Neural cell (in vitro differentiated cells): Measurements from ENCODE around the gene CDKAL1. TPM values are rescaled to one million over a fixed set of nuclear protein-coding genes. Genes with fewer than 3 reads are reported as not detected.

Experiments
- H2AFZ ChIP-seq: fragments of 200-600, 300-800 bp; sonication (generic), shearing (Covaris generic); 2 replicates; pipeline ENCODE4 v1.6.0; 2014; ENCODE audit warnings: low read depth, mild to moderate bottlenecking, antibody characterized with exemption, low read length, moderate library complexity
- H3F3A ChIP-seq: fragments of 200-600 bp; shearing (Covaris generic); 2 replicates; pipeline ENCODE4 v1.6.1; 2016; ENCODE audit warnings: mild to moderate bottlenecking, moderate library complexity, mixed read lengths, antibody characterized with exemption, low read length; ENCODE audit not compliant: insufficient read depth, poor library complexity, severe bottlenecking
- H3K27ac ChIP-seq: fragments of 200-600, 300-800 bp; sonication (generic), shearing (Covaris generic); 2 replicates; pipeline ENCODE4 v1.5.1; 2014; ENCODE audit warnings: mild to moderate bottlenecking, low read length, moderate library complexity
- H3K27me3 ChIP-seq: fragments of 300-800, 200-600 bp; sonication (generic), shearing (Covaris generic); 2 replicates; pipeline ENCODE4 v1.6.0; 2014; ENCODE audit warnings: mild to moderate bottlenecking, low read depth, low read length, moderate library complexity; ENCODE audit not compliant: insufficient read depth
- H3K36me3 ChIP-seq: fragments of 300-800, 200-600 bp; sonication (generic), shearing (Covaris generic); 2 replicates; pipeline ENCODE4 v1.5.1; 2014; ENCODE audit warnings: mild to moderate bottlenecking, antibody characterized with exemption, low read length, moderate library complexity; ENCODE audit not compliant: insufficient read depth
- H3K4me2 ChIP-seq: fragments of 300-800, 200-600 bp; sonication (generic), shearing (Covaris generic); 2 replicates; pipeline ENCODE4 v1.6.0; 2014; ENCODE audit warnings: mild to moderate bottlenecking, low read length
- H3K4me3 ChIP-seq: fragments of 300-800, 200-600 bp; sonication (generic), shearing (Covaris generic); 2 replicates; pipeline ENCODE4 v1.5.1; 2014; ENCODE audit warnings: mild to moderate bottlenecking, low read length, moderate library complexity
- H3K79me2 ChIP-seq: fragments of 200-600 bp; shearing (Covaris generic); replicated peaks from 2 replicates; pipeline ENCODE4 v1.6.0; 2014; ENCODE audit warnings: mild to moderate bottlenecking, low read length, moderate library complexity; ENCODE audit not compliant: insufficient read depth
- H3K9ac ChIP-seq: fragments of 300-800, 200-600 bp; sonication (generic), shearing (Covaris generic); 2 replicates; pipeline ENCODE4 v1.6.1; 2016; ENCODE audit warnings: mild to moderate bottlenecking, low read length, mixed read lengths
- H3K9me2 ChIP-seq: fragments of 200-600 bp; shearing (Covaris generic); 2 replicates; pipeline ENCODE4 v1.6.1; 2016; ENCODE audit warnings: mild to moderate bottlenecking, low read length, mixed read lengths; ENCODE audit not compliant: insufficient read depth
- H3K9me3 ChIP-seq: fragments of 200-600, 300-800 bp; sonication (generic), shearing (Covaris generic); 2 replicates; pipeline ENCODE4 v1.6.1; 2016; ENCODE audit warnings: mild to moderate bottlenecking, mixed run types, low read length, moderate library complexity, mixed read lengths
- H4K20me1 ChIP-seq: fragments of 200-600 bp; shearing (Covaris generic); 2 replicates; pipeline ENCODE4 v1.6.1; 2016; ENCODE audit warnings: mild to moderate bottlenecking, mixed run types; ENCODE audit not compliant: insufficient read depth
- EP300 ChIP-seq: fragments of 450-650 bp; conservative IDR thresholded peaks from 2 replicates; pipeline ENCODE4 v1.6.1; 2014; ENCODE audit warnings: antibody characterized with exemption, mild to moderate bottlenecking, moderate library complexity; ENCODE audit not compliant: poor library complexity, severe bottlenecking
- EZH2 ChIP-seq: fragments of 200-600, 300-800 bp; shearing (Covaris generic), sonication (generic); IDR thresholded peaks from 2 replicates; pipeline ENCODE4 v1.6.1; 2014; ENCODE audit warnings: antibody characterized with exemption, low read length, borderline replicate concordance, mild to moderate bottlenecking; ENCODE audit not compliant: insufficient read depth, poor library complexity, severe bottlenecking
- MXI1 ChIP-seq: fragments of 450-650 bp; conservative IDR thresholded peaks from 2 replicates; pipeline ENCODE4 v1.6.1; 2014; ENCODE audit warnings: antibody characterized with exemption, mild to moderate bottlenecking; ENCODE audit not compliant: poor library complexity, severe bottlenecking
- POLR2AphosphoS5 ChIP-seq: IDR thresholded peaks from 2 replicates; pipeline ENCODE4 v1.6.1; 2012
- RAD21 ChIP-seq: fragments of 450-650 bp; conservative IDR thresholded peaks from 2 replicates; pipeline ENCODE4 v1.6.1; 2014; ENCODE audit warnings: antibody characterized with exemption, mild to moderate bottlenecking, moderate library complexity
- SMC3 ChIP-seq: fragments of 450-650 bp; conservative IDR thresholded peaks from 2 replicates; pipeline ENCODE4 v1.6.1; 2014; ENCODE audit warnings: antibody characterized with exemption, mild to moderate bottlenecking, moderate library complexity; ENCODE audit not compliant: poor library complexity
- TAF1 ChIP-seq: IDR thresholded peaks from 2 replicates; pipeline ENCODE4 v1.6.1; 2012; ENCODE audit warnings: low read depth
- polyA plus RNA-seq: library from polyadenylated mRNA; depleted of rRNA; stranded (reverse); fragments of >200 nt; gene quantifications from 2 replicates; pipeline ENCODE4 v1.2.3, GENCODE V29; 2014
- TF ChIP-seq, protein P1 (sequence below): fragments of 450-650 bp; IDR thresholded peaks from 2 replicates; pipeline ENCODE4 v1.5.1; 2014; ENCODE audit warnings: antibody characterized with exemption, mild to moderate bottlenecking, moderate library complexity; ENCODE audit not compliant: poor library complexity, severe bottlenecking
- TF ChIP-seq, protein P2 (sequence below): IDR thresholded peaks from 2 replicates; pipeline ENCODE4 v1.6.1; 2012; ENCODE audit warnings: borderline replicate concordance

CDKAL1 gene
- polyA plus RNA-seq, 1 donor from 2014 or later: 10.7 TPM

GRCh38 chr6:20777801-20778200, 243.5 kb downstream of the CDKAL1 start:
- Histone ChIP-seq H3K27ac (no peak overlapping the region), H3K9me2 (no peaks in the 10 kb centered on the region), H3K79me2 (no peaks in the 10 kb centered on the region), H4K20me1 (no peaks in the 10 kb centered on the region), H3K27me3 (no peaks in the 10 kb centered on the region), H3K4me2 (no peak overlapping the region), H3K9ac (no peak overlapping the region), H3K9me3 (no peaks in the 10 kb centered on the region), H3K36me3 (no peaks in the 10 kb centered on the region), H3F3A (no peaks in the 10 kb centered on the region), H3K4me3 (no peak overlapping the region), H2AFZ (no peak overlapping the region)
- TF ChIP-seq SMC3 (no peak), RAD21 (no peak), MXI1 (no peak)

GRCh38 chr6:20778459-20778858, 244.2 kb downstream of the CDKAL1 start:
- H3K27me3 ChIP-seq: no peaks in the 10 kb centered on the region
- H2AFZ ChIP-seq: no peak overlapping the region
- no peaks in the 10 kb centered on the region for H3K9me2 ChIP-seq
- H3K79me2 ChIP-seq: no peaks in the 10 kb centered on the region
- H3K36me3 ChIP-seq: no peaks in the 10 kb centered on the region
- H3K27ac ChIP-seq: no peak overlapping the region
- no peak overlapping the region for H3K9ac ChIP-seq
- H3K4me3 ChIP-seq: no peak overlapping the region
- H3K4me2 ChIP-seq: no peak overlapping the region
- no peaks in the 10 kb centered on the region for H3K9me3 ChIP-seq
- TF ChIP-seq SMC3 (no peak), TAF1 (no peak), EZH2 (no peak), MXI1 (no peak)
- TF ChIP-seq, protein P1, sequence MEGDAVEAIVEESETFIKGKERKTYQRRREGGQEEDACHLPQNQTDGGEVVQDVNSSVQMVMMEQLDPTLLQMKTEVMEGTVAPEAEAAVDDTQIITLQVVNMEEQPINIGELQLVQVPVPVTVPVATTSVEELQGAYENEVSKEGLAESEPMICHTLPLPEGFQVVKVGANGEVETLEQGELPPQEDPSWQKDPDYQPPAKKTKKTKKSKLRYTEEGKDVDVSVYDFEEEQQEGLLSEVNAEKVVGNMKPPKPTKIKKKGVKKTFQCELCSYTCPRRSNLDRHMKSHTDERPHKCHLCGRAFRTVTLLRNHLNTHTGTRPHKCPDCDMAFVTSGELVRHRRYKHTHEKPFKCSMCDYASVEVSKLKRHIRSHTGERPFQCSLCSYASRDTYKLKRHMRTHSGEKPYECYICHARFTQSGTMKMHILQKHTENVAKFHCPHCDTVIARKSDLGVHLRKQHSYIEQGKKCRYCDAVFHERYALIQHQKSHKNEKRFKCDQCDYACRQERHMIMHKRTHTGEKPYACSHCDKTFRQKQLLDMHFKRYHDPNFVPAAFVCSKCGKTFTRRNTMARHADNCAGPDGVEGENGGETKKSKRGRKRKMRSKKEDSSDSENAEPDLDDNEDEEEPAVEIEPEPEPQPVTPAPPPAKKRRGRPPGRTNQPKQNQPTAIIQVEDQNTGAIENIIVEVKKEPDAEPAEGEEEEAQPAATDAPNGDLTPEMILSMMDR: no peak
- no peaks in the 10 kb centered on the region for H4K20me1 ChIP-seq
- H3F3A ChIP-seq: no peaks in the 10 kb centered on the region

DNA sequence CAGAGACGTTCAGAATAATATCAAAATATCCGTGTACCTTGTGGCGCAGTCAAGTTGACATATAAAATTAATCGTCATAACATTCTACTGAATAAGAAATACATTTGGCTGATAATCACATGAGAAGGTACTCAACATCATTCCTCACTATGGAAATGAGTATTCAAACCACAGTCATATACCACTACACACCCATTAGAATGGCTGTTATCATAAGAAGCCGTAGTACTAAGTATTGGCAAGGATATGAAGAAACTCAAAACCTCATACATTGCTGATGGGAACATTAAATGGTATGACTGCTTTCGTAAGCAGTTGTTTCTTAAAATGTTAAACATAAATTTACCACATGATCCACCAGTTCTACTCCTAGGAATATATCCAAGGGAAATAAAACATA, 244.7 kb downstream of the CDKAL1 start:
- TF ChIP-seq RAD21 (no peak), TAF1 (no peak), MXI1 (no peak), SMC3 (no peak), EP300 (no peak), EZH2 (no peak), POLR2AphosphoS5 (no peak)
- TF ChIP-seq, protein P1: no peak
- TF ChIP-seq, protein P2, sequence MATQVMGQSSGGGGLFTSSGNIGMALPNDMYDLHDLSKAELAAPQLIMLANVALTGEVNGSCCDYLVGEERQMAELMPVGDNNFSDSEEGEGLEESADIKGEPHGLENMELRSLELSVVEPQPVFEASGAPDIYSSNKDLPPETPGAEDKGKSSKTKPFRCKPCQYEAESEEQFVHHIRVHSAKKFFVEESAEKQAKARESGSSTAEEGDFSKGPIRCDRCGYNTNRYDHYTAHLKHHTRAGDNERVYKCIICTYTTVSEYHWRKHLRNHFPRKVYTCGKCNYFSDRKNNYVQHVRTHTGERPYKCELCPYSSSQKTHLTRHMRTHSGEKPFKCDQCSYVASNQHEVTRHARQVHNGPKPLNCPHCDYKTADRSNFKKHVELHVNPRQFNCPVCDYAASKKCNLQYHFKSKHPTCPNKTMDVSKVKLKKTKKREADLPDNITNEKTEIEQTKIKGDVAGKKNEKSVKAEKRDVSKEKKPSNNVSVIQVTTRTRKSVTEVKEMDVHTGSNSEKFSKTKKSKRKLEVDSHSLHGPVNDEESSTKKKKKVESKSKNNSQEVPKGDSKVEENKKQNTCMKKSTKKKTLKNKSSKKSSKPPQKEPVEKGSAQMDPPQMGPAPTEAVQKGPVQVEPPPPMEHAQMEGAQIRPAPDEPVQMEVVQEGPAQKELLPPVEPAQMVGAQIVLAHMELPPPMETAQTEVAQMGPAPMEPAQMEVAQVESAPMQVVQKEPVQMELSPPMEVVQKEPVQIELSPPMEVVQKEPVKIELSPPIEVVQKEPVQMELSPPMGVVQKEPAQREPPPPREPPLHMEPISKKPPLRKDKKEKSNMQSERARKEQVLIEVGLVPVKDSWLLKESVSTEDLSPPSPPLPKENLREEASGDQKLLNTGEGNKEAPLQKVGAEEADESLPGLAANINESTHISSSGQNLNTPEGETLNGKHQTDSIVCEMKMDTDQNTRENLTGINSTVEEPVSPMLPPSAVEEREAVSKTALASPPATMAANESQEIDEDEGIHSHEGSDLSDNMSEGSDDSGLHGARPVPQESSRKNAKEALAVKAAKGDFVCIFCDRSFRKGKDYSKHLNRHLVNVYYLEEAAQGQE: no peak
- no peak overlapping the region for H3K4me2 ChIP-seq
- H3K27me3 ChIP-seq: no peaks in the 10 kb centered on the region

More for the DNA sequence above, 244.7 kb downstream of the CDKAL1 start:
- H3F3A ChIP-seq: no peaks in the 10 kb centered on the region
- H4K20me1 ChIP-seq: no peaks in the 10 kb centered on the region
- H3K79me2 ChIP-seq: no peaks in the 10 kb centered on the region
- H3K27ac ChIP-seq: no peak overlapping the region
- no peak overlapping the region for H3K4me3 ChIP-seq
- no peaks in the 10 kb centered on the region for H3K9me3 ChIP-seq
- no peak overlapping the region for H3K9ac ChIP-seq
- no peaks in the 10 kb centered on the region for H3K9me2 ChIP-seq
- H2AFZ ChIP-seq: no peak overlapping the region
- no peaks in the 10 kb centered on the region for H3K36me3 ChIP-seq
